HG03103 (cell line): Measurements from ENCODE around the gene HMX2.

ENCODE experiments used
- ATAC-seq: cut with Tn5 transposase; IDR thresholded peaks from one replicate; pipeline ENCODE4 v1.9.1; 2021; ENCODE audit warnings: low read depth; ENCODE audit not compliant: unreplicated experiment

Gene HMX2

GRCh38 chr10:123180101-123181090 lies 32.5 kb downstream of the HMX2 start:
- ATAC-seq = no peak

- ATAC-seq = no peak
Measured at GRCh38 chr10:123183724-123184123, 35.8 kb downstream of the HMX2 start.

GRCh38 chr10:123187781-123188180 lies 39.8 kb downstream of the HMX2 start:
- ATAC-seq = no peak

GRCh38 chr10:123191886-123192285 lies 44.0 kb downstream of the HMX2 start:
- ATAC-seq = no peak

- no peak for ATAC-seq
Measured at GRCh38 chr10:123194056-123194455, 46.1 kb downstream of the HMX2 start.
